GM12865 (cell line): ENCODE measurements around the gene PSG3.
"Not testable (repeated sequence)": the region's sequence is repeated elsewhere in the genome, so short reads cannot be mapped to it uniquely, and the experiment has no call there.

Experiments used
- DNase-seq: peaks from one replicate; pipeline ENCODE4 v3.0.0; 2010; ENCODE audit warnings: low read depth
- H3K4me3 ChIP-seq: 2 replicates; pipeline ENCODE4 v1.5.1; 2011; ENCODE audit warnings: mild to moderate bottlenecking, low read depth, low read length, control low read depth
- TF ChIP-seq, protein P1 (sequence below): IDR thresholded peaks from 2 replicates; pipeline ENCODE4 v1.5.1; 2011; ENCODE audit warnings: low read length, control low read depth, low read depth, inconsistent platforms; ENCODE audit not compliant: insufficient read depth; ENCODE audit errors: missing control alignments

Gene PSG3

DNA sequence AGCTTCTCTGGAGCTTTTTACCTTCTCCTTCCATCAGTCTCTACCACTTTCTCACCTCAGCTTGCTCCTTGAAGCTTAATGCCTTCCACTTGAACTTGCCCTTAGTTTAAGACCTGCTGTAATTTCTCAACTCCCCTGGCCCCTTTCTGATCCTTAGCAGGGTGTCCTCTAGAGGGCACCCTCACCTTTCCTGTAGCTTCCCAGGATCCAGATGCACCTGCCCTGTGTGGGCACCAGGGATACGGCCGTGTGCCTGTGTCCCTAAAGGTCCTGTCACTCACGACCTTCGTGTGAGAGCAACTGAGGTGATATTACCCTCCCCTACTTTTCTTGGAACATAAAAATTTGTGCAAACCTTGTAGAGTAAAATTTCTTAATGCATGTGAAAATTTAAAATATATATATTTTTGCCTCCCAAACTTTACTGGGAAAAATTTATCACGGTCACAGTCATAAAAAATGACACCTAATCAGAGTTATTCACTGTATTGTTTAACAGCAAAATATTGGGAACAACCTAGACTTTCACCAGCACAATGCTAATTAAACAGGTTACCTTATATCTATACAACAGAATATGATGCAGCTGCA lies 46.4 kb downstream of the PSG3 start:
- TF ChIP-seq, protein P1, sequence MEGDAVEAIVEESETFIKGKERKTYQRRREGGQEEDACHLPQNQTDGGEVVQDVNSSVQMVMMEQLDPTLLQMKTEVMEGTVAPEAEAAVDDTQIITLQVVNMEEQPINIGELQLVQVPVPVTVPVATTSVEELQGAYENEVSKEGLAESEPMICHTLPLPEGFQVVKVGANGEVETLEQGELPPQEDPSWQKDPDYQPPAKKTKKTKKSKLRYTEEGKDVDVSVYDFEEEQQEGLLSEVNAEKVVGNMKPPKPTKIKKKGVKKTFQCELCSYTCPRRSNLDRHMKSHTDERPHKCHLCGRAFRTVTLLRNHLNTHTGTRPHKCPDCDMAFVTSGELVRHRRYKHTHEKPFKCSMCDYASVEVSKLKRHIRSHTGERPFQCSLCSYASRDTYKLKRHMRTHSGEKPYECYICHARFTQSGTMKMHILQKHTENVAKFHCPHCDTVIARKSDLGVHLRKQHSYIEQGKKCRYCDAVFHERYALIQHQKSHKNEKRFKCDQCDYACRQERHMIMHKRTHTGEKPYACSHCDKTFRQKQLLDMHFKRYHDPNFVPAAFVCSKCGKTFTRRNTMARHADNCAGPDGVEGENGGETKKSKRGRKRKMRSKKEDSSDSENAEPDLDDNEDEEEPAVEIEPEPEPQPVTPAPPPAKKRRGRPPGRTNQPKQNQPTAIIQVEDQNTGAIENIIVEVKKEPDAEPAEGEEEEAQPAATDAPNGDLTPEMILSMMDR = peak; percentile 51
- peak; percentile 41 for DNase-seq
- no peak overlapping the region for H3K4me3 ChIP-seq

DNA sequence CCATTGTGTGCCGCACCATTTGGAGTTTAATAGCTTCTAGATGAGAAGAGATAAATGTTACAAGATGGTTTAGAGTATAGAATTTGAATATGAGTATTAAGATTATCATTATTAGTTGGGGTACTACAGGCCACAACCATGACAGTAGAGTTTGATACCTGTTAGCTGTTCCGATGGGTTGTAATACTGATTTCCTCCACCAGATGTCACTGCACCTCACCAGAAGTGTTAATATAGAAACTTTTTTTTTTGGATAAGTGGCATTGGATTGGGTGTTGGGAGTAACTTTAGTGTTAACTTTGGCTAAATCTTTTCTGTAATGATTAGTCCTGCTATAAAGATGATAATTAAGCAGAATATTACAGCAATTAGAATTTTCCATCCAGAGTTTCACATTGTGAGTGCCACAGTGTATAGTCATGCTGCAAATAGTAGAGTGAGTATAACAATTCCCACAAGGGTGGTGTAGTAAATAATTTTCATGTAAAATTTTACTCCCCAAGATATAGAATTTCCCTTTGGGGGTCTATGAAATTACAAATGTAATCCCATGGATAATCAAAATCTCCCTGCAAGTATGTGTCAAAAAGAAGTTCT lies 56.3 kb downstream of the PSG3 start:
- peak; percentile 42 for DNase-seq
- TF ChIP-seq, protein P1 = peak; percentile 70
- no peak overlapping the region for H3K4me3 ChIP-seq

DNA sequence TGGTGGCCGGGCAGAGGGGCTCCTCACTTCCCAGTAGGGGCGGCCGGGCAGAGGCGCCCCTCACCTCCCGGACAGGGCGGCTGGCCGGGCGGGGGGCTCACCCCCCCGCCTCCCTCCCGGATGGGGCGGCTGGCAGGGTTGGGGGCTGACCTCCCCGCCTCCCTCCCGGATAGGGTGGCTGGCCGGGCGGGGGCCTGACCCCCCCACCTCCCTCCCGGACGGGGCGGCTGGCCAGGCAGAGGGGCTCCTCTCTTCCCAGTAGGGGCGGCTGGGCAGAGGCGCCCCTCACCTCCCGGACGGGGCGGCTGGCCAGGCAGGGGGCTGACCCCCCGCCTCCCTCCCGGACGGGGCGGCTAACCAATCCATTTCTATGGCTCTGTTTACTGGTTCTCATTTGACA lies 64.0 kb downstream of the PSG3 start:
- not testable (repeated sequence) for DNase-seq, H3K4me3 ChIP-seq

DNA sequence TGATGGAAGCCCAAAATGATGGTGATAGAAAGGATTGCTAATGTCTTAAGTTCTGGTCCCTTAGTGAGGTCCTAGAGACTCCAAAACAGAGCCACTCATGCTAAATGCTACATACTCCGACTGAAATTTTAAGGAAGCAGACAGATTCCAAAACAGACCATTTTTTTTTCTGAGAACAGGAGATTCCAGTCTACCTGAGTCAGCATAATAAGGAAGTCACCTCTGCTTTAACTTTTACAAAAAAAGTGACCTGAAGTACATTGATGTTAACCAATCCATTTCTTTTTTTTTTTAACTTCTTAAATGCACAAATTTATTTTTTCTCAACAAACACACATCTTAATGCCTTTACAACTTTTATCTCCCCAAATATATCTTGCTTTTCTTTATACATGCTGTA lies 65.7 kb downstream of the PSG3 start:
- DNase-seq, H3K4me3 ChIP-seq: not testable (repeated sequence)
